Measurements from ENCODE around the gene TMEM26.

TMEM26 gene

DNA sequence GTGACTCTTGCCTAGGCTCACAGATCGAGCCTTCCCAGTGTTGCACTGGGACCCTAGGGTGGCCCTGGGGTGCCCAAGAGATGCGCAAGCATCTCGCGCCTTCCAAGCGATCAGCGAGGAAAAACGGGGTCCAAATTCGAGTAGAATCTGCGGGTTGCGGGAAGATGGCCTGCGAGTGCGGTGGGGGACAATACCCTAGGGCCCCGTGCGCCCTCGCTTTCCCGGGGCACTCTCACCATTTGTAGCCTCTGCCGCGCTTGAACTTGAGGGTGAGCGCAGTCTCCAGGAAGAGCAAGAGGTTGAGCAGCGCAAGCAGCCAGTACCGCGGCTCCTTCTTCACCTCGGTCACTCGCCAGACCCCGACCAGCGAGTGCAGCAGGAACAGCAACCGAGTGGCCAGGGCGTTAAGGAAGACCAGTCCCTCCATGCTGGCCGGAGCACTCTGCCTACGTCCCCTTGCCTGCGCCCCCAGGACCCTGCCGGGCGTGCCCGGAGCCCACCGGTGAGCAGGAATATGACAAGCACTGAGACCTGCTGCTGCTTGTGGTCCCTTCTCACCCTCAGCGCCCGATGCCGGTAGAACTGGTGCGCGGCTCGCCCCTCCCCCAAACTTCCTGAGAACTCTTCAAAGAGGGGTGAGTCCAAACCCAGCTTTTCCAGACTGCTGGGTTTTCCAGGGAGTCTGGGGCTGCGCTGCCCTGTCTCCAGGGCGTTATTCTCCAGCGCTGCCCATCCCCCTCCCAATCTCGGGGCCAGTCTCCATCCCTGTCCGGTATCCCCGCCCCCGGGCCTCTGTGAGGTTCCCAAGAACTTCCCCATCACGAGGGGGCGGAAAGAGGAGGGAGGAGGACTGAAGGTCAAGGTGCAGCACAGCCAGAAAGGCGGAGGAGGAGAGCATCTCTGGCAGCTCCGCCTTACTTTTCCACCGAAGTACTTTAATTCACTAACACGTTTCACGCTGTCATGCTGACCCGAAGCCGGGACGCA lies at the start of gene TMEM26:
TMEM26 (minus strand) TSS at position 727 of the 987 bp plus-strand sequence; CDS start at position 427, 300 bp downstream.
- no peak for DNase-seq

DNA sequence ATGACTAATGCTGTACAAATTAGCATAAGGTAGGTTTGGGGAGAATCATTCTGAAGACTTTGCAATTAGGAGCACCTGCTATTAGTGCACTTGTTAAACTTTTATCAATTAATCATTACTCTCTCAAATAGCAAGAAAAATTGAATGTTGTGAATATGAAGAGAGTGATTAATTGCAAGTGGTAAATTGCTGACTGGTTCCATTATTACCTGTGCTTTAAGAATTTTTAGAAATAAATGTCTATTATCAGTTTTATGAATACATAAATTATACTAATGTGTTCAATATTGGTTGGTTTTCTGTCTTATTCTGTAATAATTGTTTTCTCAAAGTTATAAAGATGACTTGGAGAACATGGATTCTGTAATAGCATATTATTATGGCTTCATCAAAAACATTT lies 47.3 kb upstream of the TMEM26 start:
- DNase-seq, result no peak

DNA sequence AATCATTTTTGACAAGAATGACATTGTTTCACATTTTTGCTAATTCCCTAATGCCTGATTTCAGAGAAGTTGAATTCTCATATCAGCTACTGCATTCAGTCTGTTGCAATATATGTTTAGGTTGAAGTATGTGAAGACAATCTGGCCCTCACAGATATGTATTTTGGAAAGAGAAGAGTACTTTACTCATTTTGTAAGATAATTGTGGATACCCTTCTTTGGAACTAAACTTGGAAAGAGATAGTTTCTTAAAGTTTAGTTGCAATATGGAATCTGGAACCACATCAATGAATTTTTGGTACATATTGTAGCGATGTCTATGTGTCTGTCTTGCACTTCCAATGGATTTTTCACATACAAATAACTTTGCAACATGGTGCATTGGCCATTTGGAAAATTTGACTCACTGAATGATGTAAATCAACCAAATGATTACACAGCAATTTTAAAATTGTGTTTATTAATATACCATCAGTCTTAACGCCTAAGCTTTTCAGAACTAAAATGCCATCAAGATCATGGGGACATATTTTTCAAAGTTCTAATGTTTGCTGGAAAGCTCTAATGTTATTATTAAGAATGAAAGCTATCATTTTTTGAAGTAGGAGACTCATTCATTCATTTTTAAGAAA lies 39.3 kb upstream of the TMEM26 start:
- no peak for DNase-seq

DNA sequence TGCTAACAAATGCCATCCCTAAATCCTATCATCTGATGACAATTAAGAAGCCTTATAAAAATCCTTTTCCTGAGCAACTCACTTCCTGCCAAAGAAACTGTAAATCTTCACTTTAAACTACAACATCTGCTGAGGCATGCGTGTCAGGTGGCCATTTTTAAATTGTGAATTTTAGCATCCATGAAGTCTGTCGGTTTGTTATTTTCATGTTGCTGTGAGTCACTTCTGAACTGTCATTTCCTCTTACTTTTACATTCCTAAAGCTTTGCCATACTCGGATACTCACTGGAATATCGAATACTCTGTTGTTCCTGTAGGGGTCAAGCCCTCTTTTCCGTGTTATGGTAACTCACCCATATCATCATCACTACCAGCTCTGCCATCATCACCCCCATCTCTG lies 34.3 kb upstream of the TMEM26 start:
- DNase-seq, result no peak

DNA sequence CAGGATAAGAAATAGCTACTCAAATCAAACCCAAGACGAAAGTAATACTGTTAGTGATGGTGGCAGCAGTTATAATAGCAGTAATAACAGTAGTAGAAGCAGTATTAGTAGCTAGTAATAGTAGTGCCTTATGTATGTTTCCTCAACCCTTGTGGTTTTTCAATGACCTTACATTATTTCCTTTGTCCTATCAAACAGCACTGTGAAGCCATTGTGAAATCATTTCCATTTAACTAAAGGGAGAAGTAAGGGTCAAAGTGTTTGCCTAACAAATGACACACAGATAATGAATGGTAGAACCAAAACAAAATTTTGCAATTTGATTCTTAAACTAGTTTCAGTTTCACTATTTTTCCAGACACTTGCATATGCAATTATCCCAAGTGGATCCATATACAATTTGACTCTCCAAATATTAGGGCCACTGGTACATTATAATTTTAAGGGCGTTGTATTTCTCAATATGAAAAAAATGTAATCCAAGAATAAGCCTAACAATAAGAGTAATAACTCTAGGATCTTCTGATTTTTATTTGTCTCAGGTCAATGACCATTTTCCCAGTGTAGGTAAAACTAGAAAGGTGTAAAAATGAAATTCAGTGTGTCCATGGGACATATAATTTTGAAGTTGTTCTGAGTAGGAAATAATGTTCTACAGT lies 33.7 kb upstream of the TMEM26 start:
- DNase-seq, result no peak

DNA sequence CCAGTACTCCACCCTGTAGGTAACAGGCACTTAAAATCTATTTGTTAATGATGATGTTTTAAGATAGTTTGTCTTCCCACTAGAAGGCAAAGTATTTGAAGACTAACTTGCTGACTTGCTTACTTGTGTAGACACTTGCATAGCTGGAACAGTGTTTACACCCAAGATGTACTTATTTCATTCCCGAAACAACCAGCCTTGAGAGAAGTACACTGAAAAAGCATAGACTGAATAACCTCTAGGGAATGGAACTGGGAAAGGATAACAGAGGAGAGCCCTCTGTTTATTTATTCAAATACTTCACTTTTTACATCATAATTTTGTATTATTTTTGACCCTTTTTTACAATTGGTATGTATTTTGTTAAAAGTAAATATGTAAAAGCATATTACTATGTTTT lies 33.1 kb upstream of the TMEM26 start:
- no peak for DNase-seq

DNA sequence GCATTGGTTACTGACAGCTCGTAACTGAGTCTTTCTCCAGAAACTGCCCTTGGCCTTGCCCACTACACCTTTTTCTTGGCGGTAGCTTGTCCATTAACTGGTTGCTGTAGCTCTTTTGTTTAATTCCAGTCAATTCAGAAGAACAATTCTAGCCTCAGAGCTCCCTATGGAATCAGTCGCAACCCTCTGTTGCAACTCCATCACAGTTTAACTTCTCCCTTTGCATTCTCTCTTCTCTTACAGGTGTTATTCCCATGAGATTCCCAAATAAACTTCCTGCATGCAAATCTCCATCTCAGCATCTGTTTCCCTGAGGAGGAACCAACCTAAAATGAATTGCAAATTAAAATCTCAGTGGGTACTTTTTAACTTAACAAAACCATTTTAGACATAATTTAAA lies 28.4 kb upstream of the TMEM26 start:
- no peak for DNase-seq

DNA sequence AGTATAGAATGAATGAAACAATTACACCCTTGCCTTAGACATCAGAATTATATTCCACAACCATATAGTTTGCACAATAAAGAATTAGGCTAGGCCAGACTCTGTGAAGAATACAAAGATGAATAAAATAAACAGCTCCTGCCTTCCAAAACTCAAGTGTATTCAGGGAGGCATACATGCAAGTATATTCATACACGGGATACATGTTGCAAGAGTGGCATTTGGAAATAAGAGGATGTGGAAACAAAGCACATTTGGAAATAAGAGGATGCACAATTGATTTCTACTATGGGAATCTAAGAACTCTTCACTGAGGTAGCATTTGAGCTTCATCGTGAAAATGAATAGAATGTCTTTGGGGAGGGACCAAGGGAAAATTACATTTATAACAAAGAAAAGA lies 27.0 kb upstream of the TMEM26 start:
- no peak for DNase-seq

DNA sequence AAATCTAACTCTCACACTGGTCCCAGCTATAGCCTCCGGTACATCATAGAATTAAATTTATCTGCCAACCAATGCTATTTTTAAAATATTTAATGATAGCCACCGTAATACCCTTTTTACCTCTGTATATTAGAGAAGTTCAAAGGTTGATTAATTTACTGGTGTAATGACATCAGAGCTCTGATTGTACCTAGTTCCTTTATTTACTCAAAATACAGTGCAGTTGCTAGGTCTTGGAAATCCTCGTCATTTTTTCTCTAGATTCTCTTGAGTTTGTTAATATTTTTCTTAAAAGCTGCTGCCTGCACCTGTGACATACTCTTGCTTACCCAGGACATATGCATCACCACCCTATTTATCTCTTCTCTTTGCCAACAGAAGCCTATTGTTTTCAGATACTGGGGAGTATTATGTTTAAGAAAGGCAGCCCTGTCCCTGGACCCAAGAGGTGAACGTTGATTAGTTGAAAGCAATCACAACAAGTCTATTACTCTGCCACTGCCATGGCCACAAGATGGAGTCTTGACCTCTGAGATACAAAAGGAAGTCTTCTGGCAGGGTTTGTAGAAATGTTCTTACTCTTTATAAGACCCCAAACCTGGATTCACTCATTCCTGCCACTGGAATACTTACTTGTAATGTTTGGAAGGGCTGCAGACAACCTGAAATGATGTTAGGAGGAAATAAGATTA lies 25.6 kb upstream of the TMEM26 start:
- no peak for DNase-seq

DNA sequence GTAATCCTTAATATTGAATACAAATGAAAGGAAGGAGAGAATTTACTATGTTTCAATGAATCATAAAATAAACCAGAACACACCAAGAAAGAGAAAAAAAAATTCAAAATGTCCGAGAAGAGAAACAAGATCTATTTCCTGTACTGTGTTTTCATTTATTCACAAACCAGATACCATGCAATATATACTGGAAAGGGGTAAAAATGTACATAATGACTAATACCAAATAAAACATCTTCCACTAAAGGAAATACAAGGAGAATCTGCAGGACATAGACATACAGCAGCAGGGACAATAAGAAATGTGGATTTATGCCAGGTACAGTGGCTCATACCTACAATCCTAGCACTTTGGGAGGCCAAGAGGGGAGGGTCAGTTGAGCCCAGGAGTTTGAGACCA lies 24.3 kb upstream of the TMEM26 start:
- DNase-seq, result no peak

DNA sequence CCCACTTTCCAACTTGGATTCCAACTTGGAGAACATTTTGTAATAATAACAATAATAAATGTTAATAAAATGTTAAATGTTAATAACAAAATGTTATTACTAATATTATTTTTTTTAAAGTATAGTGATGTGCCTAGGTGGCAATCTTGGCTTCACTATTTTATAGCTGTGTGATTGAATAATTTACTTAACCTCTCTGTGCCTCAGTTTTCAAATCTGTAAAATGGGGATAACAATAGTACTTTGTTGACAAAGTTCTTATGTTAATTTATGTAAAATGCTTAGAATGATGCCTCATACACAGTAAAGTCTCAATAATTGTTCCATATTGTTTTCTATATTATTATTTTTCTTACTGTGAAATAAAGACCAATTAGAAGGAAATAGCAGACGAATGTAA lies 23.3 kb upstream of the TMEM26 start:
- no peak for DNase-seq

DNA sequence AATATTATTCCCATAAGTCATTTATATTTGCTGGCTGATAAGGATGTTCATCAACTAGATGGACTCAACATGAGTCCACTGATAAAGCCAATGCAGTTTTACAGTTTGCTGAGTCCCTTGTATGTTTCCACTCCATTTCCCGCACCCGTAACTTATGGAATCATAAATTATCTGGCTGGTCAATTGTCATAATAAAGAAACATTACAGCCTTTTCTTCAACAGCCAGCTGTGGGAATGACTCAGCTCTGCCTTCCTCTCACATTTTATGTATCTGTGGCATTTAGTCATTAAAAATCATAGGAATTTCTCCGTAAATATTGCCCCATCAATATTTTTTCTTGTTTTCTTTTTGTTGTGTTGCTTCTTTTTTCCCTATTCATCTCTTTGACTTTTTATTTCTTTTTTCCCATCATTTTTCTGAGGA lies 22.3 kb upstream of the TMEM26 start:
- DNase-seq, result no peak

DNA sequence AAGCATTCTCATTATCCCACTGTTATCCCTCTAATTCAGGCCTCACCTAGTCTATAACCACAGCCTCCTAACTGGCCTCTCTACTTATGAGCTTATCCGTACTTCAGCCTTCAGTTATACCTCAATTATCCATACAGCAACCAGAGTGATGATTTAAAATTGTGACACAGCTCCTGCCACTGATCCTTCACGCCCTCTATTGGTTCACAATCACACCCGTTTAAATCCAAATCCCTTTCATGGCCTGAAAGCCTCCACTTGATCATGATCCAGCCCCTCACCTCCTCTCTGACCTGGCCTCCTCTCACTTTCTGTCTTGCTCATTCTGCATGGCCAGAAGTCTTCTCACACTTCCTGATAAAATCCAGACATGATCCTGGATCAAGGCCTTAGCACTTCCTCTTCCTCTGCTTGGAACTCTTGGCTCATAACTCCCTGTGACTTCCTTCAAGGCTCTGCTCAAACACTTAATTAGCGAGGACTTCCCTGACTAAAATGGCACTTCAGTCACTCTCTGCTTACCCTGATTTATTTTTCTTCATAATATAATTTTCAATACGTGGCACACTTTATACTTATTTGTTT lies 19.0 kb upstream of the TMEM26 start:
- no peak for DNase-seq

DNA sequence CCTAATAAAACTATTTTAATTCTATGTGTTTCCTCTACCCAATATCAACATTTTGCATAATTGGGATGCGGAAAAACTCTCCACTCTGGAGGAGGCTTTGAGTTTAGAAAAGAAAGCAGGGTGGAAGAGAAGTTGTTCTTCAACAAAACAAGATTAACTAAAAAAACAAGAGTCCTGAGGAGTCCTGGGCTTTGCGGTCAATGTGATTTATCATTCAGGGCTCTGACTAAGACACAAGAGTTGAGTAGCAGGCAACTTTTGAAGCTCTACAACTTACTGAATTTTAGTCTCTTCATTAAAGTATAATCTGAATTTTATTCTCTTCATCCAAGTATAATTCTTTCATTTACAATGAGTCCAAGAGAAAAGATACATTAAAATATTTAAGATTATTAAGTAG lies 18.3 kb upstream of the TMEM26 start:
- DNase-seq, result no peak

DNA sequence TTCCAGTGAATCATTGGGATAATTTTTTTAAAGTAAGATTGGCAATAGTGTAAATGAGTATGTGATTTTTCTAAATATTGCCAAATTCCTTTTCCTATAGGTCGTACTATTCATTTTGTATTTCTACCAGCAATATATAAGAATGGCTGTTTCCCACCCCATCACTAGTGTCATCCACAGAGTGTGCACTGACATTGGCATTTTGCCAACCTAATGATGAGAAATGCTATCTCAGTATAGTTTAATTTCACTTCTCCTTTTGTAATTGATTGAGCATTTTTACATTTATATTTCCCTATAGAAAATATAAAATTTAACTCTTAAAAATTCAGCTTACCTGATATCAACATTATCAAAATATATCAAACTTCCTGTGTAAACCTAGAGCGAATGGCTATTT lies 17.6 kb upstream of the TMEM26 start:
- no peak for DNase-seq

DNA sequence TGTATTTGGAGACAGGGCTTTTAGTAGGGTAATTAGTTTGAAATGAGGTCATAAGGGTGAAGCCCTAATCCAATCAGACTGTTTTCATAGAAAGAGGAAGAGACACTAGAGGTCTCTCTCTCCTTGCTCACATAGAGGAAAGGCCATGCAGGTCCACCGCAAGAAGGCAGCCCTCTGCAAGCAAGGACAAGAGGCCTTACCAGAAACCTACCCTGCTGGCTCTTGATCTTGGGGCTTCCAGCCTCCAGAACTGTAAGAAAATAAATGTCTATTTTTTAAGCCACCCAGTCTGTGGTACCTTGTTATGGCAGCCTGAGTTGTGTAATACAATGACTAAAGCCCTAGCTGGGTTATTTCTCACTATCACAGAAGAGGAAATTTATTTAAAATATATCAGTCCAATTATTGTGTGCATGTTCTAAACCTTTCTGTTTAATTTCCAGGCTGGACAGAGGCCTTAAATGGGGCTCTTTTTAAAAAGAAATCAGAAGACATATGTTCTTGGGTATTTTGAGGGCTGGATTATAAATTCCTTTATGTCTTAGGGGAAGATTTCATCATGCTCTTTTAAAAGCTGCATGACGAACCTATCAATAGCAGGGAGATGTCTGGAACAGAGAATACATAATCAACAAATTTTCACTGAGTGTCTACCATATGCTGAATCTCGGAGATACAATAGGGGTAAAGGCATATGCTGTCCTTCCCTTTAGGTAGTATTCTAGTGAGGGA lies 12.9 kb upstream of the TMEM26 start:
- DNase-seq, result no peak

DNA sequence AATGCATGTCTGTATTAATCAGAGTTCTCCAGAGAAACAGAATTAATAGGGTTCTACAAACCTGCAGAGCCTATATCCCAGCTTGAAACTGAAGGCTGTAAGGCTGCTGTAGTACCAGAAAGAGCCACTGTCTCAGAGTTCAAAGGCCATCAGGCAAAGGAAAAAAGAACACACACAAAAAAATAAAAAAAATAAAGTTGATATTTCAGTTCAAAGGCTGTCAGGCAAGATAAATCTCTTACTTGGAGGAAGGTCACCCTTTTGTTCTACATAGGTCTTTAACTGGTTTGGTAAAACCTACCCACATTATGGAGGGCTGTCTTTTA lies 12.0 kb upstream of the TMEM26 start:
- DNase-seq, result no peak

DNA sequence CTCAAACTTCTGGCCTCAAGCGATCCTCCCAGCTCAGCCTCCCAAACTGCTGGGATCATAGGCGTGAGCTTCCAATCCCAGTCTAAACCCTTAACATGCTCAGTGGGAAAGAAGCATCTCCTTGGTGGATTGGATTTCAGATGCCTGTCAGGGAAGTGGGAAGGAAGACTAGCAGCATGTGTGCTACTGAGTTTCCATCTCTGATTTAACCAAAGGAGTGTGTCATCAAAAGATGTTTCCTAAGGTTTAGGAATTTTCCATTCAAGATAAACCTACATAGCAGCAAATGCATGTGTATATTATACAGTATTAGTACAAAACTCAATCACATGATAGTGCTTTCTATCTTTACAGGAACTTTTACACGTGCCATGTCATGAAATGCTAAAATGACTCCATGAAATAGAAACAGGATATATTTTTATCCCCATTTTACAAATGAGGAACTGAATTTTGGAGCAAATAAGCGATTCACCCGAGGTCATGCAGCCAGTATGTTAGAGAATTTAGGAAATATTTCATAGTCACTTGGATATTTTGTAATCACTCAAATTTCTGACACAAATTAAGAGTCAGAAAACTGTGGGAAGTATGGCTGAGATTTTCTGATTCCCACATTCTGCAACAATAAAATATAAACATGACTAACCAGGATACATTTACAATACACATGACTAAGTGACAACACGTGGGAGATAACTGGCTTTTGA lies 11.4 kb upstream of the TMEM26 start:
- DNase-seq, result no peak

DNA sequence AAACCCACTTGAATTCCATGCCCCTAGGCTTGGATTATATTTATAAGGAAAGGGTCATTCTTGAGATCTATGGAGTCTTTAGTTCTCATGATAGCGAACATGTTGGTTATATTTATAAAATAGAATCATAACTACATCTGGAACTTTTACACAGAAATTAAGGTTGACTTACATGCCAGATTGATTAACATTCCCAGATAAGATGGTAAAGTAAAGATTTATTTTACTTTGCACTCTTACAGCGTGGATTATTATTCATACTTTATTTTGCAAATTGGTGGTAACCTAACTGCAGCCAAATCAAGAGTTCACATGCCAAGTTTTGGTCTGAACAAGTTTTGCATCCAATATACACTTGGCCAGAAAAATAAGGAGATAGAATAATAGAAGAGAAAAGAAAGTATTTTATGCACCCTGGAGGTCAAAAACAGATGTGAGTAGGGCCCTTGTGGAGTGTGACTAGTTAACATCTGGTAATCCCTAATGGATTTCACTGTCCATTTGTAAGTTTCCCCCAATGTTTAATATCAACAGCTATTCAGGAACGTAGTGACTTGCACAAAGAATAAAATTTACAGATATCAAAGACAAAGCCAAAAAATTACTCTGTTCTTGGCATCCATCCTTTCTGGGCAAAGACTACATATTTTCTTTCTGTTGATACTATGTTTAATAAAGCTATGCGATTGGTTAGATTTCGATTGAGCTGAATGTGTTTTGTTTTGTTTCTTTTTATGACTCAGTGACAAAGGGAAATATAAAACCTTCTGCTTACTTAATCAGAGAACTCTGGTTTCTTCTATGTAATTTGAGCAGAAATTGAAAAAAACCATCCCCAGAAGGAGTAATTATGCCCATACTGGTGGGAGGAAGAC lies 10.1 kb upstream of the TMEM26 start:
- no peak for DNase-seq

DNA sequence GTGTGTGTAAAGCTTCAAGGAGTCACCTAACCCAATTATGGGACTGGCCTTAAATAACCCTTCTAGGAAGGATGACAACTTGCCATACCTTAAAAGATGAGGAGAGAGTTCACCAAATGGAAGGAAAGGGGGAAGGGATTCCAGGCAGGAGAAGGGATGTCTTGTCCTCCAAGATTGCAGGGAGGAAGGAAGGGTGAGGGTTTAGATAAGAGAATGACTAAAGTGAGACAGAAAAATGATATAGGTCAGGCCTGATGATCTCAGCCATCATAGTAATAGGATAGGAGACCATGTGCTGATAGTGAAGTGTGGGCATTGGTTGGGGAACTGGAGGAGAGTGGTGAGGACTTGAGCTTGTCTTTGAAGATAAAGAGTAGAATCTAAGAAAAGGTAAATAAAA lies 7.7 kb upstream of the TMEM26 start:
- DNase-seq, result no peak

DNA sequence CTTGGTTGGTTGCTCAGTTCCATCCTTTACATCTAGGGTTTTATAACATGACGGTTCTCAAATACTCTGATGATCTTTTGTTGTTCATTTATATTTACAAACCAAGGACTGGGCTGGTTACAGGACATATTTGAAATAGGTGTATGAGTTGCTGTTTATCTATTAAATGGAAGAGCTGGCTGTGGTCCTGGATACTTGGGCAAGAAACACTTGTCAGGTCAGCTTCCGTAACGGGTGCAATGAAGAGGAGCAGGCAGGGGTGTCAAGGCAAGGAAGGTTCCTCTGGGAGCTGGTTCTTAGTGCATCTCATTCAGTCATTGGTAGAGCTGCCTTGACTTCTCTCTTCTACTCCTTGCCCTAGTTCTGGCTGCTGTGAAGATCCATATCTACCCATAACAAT lies 4.8 kb upstream of the TMEM26 start:
- DNase-seq, result no peak

Data from NCI-H2081 treated with DMSO at 0.1 percent for 48 hours (cell line).